SKM-1 (cell line): Measurements from ENCODE around the gene PLA2G2C.

Source experiments
- DNase-seq: peaks from one replicate; lab custom pipeline; 2025; ENCODE audit not compliant: unreplicated experiment; lab: John Stamatoyannopoulos, UW

PLA2G2C gene

DNA sequence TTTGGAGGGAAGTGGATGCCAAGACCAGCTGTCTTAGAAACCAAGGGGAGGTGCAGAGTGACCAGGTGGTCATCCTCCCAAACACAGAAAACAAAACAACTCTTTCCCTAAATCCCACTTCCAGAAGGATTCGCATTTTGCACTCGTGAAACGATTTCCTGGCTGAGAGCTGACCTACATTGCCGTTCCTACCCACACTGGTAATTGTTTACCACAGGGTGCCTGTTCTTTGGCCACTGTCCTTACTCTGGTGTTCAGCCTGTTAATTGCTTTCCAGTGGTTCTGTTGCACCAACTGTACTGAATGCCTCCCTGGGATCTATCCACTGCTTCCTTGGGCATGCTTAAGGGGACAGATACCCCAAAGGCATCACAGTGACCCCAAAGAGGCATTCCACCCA lies 23.2 kb upstream of the PLA2G2C start:
- no peak for DNase-seq

DNA sequence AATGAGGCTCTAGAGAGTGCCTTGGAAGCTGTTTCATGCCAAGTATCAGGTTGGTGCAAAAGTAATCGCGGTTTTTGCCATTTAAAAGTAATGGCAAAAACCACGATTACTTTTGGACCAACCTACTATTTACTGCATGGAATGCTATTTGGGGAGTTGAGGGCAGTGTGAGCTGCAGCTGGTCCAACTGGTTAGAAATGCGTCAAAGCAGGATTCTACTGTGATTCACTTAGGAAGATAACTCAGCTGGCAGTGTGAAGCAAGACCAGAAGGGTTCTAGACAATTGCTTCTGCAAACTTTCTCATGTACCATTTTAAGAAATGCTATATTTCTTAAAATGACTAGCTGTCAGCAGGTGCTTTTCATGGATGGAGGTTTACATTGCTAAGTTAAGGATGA lies 21.2 kb upstream of the PLA2G2C start:
- no peak for DNase-seq

DNA sequence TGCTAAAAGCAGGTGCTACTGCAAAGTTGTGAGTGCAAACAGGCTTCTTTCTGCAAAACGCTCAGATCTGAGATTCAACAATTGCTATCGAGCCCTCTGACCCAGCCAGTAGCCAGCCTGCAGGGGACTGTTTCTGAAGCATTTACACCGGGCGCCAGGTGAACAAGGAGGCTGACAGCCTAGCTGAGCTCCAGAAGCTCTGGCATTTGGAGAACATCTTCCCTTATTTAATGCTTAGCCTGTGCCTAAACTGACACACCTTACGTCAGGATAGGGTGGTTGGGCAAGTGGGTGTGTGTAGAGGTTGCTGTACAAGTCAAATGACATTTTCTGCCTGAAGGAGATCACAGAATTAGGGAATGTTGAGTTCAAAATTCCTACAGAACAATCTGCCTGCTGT lies 15.8 kb upstream of the PLA2G2C start:
- DNase-seq, result no peak

DNA sequence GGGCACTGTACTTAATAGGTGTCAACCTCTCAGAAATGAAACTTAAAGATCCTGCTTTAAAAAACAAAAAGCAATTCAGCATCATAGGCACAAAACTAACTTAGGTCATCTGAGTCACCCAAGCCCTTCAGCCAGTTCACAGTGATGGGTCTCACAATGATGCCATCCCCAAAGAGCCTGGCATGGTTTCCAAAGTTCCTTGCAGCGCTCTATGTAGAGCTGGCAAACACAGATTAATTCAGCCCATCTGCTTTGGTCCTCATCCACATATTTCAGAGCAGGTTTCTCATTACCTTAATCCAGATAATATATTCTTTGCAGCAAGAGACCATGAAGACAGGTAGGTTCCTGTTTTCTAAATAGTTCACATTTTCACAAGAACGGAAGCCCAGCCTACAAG lies 14.6 kb upstream of the PLA2G2C start:
- no peak for DNase-seq

DNA sequence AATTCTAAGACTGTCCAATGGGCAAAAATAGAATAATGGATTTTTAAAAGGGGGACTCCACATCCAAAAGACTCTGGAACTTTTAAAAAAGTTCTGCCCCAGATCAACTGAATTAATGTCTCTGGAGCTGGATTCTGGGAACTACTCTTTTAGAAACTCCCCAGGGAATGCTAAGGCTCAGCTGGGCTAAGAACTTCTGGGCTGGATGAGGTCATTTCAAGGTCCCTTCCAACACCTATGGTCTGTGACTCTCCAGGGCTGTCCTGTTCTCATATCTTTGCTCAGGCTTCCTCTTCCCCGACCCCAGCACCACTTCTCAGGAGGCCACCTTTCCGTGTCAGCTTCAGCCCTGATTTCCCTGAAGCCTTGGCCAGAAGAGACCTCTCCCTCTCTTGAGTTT lies 13.5 kb upstream of the PLA2G2C start:
- no peak for DNase-seq

DNA sequence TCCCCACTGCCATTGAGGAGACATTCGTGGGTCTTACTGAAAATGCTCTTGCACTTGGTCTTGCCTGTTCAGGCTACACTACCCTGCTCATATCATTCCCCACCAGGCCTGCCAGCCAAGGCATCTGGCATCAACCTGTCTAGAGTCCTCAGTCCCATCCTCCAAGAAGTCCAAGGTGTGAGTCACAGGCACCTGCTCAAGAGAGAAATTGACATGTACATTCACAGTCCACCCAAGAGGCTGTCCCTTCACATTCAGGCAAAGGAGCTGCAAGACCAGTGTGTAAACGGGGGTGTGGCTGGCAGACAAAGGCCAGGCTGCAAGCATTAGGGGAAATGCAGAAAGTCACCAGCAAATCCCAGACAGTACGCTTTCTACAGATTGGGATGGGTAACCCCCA lies 13.1 kb upstream of the PLA2G2C start:
- no peak for DNase-seq

DNA sequence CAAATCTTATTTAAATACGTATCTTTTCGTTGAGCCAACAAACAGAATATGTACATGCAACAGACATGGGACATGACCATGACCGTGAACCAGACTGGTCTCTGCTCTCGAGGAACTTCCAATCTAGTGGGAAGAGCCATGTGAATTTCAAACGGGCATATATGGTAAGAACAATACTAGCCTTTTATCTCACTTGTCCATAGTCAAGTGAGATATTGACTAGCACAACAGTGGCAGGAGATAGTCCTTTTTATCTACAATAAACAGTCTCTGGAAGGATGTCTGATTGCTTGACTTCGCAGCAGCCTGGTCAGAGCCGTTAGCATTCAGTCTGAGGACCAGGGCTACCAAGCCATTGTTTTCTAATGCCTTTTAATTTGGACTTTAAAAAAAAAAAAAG lies 12.6 kb upstream of the PLA2G2C start:
- no peak for DNase-seq

DNA sequence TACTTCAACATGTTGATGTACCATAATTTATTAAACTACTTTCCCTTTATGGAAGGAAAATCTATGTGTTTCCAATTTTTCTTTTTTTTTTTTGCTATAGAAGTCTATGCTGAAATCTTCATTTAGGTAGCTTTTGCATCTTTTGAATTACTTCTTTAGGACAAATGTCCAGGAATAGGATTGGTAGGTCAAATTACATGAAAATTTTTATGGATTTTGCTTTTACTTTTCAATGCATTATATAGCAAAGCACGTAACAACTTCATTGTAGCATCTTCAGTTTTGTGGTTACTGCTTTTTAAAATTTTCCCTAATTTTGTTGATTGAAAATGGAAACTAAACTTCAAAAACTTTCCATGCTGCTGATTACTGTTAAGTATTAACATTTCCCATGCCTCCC lies 12.0 kb upstream of the PLA2G2C start:
- DNase-seq, result no peak

DNA sequence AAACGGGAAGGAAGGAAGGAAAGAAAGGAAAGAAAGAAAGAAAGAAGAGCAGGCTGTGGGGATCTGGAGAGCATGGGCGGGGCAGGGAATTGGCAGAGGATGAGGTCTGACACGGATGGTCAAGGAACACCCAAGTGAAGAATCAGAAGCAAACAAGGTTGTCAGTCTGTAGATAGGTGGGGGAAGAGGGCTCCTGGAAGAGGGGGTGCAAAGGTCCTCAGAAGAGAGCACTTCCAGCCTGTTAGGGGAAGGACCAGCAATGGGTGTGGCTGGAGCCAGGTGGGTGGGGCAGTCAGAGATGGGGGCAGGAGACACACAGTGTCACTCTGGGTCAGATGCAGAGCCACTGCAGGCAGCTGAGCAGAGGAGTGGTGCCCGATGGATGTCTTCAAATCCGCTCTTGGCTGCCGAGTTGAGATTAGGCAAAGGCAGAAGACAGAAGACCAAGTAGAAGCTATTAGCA lies 11.0 kb upstream of the PLA2G2C start:
- no peak for DNase-seq

DNA sequence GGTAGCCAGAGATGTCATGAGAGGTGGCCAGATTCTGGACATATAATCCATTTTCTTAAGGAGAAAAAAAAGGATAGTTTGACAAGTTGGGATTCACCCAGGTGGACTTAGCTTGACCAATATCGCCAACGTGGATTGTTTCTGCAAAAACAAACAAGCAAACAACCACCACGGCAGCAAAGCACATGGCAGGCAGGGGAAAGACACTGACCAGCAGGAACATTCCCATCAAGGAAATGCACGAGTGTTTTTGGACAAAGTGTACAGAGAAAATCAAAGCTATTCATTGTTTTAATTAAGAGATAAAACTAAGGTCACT lies 9.1 kb upstream of the PLA2G2C start:
- no peak for DNase-seq

DNA sequence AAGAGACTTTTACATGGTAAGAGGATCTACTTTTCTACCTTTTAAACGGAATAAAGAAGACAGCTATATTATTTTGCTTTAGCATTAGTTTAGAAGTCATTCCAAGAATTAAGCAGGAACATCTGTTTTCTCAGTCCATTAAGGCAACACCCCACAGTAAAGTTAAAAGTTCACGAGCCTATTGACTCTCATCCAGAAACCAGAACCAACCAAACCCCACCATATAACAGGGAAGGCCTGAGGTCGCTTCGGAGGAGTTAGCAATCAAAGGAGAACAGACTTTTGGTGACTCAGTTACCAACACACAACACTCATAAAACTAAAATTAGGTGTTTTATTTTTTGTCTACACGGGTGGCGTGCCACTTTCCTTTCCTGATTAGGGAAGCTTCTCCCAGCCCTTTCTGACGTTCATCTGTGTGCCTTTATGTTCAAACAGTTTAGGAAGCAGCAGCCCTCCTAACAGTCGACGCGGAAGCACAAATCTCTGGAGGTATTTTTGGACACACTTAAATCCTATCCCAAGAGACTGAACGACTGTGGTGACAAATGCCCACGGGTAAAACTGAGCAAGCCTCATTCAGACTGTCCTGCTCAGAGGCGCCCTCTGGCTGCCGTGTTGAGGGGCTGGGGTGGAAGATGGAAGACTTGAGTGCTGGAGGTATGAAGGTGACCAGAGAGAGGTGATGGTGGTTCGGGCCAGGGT lies 8.6 kb upstream of the PLA2G2C start:
- DNase-seq, result peak; percentile 26

DNA sequence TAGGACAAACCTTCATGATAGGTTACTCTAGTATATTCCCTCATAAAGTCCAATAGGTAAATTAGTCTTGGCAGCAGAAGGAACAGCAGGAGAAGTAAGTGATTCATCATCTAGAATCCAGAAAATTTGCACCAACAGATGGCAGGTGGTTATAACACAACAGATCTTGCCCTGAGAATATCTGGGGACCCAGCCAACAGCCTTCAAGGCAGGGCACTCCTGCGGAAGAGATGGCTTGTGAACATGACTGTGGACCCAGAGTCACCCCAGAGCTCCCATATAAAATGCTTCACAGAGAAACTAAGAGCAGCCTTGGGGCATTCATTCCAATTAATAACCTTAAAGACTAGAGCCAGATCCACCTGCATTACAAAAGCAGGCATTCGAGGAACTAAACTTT lies 7.9 kb upstream of the PLA2G2C start:
- DNase-seq, result no peak

DNA sequence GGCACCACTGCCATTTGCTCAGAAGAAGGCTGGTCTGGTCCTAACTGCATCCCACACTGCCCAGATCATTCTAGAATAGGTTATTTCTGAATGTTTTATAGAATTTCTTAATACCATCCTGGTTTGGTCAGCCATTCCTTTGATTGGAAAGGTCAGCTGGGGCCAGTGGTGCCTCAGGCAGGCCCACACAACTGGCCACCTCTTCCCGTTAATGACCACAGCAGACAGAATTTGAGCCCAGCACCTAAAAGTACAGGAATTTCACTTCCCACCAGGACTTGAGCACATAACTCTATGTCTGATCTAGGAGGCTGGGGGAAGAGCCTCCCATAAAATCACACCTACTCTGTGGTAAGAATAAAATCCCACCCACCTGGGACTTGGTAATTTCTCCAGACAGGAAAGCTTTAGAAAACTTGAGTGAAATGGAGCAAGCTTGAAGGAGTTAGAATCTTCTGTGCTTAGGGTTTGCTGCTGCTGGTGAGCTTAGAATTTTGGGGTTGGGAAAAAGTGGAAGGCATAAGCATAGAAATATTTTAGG lies 6.6 kb upstream of the PLA2G2C start:
- no peak for DNase-seq

DNA sequence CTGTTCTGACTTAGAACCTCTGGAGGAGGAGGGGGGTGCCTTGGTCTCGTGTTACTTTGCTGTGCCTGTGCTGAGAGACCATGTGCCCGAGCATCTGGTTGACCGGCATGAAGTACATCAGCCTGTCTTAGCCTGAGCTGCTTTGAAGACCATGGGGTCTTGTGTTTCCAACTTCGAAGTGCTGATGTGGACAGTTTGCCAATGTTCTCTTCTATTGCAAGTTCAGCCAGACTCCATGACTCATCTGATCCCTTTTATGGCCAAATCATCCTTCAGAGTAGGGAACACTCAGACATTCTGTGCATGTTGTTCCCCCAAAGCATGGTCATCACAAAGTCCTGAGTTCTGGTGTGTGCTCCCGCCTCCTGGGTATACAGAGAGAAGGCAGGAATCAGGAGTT lies 6.0 kb upstream of the PLA2G2C start:
- no peak for DNase-seq

DNA sequence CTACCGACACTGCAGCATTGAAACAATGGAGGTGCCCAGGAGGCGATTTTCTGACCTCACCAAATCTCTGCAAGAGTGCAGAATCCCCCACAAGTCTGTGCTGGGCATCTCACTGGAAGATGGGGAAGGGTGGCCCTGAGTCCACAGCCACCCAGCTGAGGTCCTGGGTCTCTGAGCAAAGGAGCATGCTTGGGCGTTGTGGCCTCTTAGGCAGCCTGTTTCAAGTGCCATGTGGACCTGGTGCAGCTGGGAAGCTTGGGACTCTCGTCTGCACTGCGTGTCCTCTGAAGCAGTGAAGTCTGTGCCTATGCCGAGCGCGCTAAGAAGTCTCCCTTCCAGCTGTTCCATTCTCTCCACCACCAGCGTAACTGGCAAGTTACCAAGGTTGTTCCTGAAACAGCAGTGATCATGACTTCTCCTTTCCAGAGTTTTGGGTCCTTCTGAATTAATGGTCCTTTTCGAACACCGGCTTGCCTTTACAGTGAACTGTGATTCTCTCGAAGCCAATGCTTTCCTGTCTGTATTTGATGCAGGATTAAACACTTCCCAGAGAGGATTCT lies 5.0 kb upstream of the PLA2G2C start:
- DNase-seq, result no peak

DNA sequence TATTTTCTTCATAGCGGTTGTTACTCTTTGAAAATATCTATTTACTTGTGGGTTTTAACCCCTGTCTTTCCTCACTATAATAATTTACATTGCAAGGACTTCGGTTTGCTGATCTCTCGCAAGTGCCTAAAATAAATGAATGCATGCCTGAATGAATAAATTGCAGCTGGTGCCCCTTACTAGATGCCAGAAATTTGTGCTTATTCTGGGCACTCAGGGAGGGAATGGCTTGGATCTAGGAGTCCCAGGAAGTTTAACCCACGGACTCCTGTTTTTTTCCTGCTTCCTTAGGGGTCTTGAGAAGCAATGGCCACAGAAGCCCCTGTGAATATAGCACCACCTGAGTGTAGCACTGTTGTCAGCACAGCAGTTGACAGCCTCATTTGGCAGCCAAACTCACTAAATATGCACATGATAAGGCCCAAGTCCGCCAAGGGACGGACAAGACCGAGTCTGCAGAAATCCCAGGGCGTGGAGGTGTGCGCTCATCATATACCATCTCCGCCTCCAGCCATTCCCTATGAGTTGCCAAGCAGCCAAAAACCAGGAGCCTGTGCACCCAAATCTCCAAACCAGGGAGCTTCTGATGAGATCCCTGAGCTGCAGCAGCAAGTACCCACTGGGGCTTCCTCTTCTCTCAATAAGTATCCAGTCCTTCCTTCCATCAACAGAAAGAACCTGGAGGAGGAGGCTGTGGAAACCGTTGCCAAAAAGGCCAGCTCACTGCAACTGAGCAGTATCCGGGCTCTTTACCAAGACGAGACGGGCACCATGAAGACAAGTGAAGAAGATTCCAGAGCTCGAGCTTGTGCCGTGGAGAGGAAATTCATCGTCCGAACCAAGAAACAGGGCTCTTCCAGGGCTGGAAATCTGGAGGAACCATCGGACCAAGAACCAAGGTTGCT lies 4.2 kb upstream of the PLA2G2C start:
- DNase-seq, result no peak

DNA sequence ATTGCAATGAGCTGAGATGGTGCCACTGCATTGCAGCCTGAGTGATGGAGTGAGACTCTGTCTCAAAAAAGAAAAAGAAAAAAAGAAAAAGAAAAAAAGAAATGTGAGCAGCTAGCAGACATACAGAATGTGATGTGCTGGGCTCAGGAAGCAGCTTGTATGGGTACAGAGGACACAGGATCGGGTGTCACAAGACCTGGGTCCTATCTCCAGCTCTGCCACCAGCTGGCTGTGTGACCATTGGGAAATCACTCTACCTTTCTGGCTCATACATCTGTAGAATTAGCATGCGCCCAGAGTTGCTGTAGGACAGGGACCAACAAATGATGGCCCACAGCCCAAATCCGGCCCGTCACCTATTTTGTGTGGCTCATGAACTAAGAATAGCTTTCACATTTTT lies 3.3 kb upstream of the PLA2G2C start:
- DNase-seq, result no peak

DNA sequence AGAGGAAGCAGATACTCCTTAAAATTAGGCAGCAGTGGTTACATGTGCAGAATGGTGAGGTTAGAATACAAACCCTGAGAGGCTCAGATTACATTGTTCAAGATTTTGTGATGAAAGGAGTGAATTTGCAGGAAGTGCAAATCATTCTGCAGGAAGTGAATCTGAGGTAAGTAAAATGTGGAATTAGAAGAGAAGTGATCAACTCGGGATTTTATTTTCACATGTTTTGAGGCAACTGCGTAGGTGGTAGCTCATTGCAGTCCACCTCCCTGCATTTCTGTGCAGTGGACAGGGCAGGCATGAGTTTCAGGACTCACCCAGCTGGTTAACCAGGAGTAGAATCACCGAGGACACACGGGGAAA lies 2.1 kb upstream of the PLA2G2C start:
- DNase-seq, result no peak

DNA sequence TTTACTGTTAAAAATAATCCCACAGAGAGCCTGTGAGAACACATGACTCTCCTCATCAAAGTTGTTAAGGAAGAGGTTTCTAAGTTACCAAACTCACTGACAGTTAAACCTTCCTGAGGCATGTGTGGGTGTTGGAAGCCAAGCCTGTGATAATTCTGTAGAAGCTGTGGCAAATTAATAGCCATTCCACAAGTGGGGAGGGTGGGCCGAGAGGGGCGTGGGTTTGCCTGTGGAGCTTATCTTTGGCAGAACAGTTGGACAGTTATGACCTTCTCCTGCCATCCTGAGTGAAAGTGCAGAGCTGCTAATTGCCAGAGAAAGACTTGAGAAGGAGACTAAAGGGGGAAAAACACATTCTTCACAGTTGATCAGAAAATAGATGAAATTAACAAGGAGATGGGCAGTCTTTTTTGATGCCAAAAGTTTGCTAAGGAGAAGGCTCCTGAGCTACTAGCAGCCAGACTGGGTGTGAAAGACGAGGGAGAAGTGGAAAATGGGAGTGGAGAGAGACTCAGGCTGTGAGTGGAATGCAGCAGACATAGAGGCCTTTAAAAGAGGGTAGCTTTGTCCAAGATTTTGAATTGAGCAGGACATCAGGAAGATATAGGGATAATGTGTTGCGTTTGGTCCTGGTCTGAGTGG lies 1.6 kb upstream of the PLA2G2C start:
- no peak for DNase-seq

DNA sequence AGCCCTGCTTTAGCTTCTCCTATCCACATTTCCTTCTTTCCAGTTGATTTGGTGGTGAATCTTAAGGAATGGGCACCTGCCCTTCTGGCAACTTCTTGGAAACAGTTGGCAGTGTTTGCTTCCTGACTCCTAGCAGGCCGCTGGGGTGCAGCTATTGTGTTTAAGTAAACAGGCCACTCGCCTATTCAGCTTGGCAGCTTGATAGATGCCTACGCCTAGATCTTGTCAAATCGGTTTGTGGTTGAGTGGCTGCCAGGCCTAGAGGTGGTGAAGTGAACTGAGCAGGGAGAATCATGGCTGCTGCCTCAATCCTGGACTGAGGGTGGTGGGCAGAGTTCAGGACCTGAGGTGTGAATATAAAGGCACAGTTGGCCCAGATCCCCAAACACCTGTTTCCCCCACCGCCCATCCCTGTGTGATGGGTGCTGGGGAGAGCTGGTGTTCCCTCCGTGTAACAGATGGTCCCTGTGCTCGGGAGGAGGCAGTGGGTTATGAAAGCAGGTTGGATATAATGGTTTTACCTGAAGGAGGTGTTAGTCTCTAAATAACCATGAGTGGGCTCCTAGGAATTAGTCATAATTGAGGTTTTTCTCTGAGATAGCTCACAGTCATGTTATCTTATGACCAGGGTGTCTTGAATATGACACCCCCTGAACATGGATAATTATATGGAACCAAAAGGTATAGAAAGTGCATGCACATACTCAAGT lies 940 bp upstream of the PLA2G2C start:
- no peak for DNase-seq
